DOHH2 (cell line): ENCODE measurements around the gene ODAD2.

Source experiments
- H3F3A ChIP-seq: fragments of 200-600 bp; sonication (generic), shearing (Covaris generic); 2 replicates; pipeline ENCODE4 v1.6.0; 2016; ENCODE audit warnings: antibody characterized with exemption, mild to moderate bottlenecking; ENCODE audit not compliant: control insufficient read depth, insufficient read depth
- H3K27ac ChIP-seq: fragments of 200-600 bp; sonication (generic); 2 replicates; pipeline ENCODE4 v1.5.1; 2014; ENCODE audit warnings: low read depth, mild to moderate bottlenecking, low read length, moderate library complexity
- H3K27me3 ChIP-seq: fragments of 200-600 bp; sonication (generic); 2 replicates; pipeline ENCODE4 v1.6.1; 2014; ENCODE audit warnings: mild to moderate bottlenecking, low read length, mixed read lengths; ENCODE audit not compliant: control insufficient read depth
- H3K36me3 ChIP-seq: fragments of 200-600 bp; sonication (generic); 2 replicates; pipeline ENCODE4 v1.6.1; 2014; ENCODE audit warnings: mild to moderate bottlenecking, low read length, moderate library complexity, mixed read lengths; ENCODE audit not compliant: control insufficient read depth
- H3K4me1 ChIP-seq: fragments of 200-600 bp; sonication (generic); 2 replicates; pipeline ENCODE4 v1.6.1; 2014; ENCODE audit warnings: mild to moderate bottlenecking, low read length, mixed read lengths; ENCODE audit not compliant: control insufficient read depth
- H3K4me2 ChIP-seq: fragments of 200-600 bp; sonication (generic); 2 replicates; pipeline ENCODE4 v1.6.0; 2014; ENCODE audit warnings: mild to moderate bottlenecking, low read length, moderate library complexity
- H3K4me3 ChIP-seq: fragments of 200-600 bp; sonication (generic); 2 replicates; pipeline ENCODE4 v1.5.1; 2014; ENCODE audit warnings: mild to moderate bottlenecking, low read length, mixed read lengths
- H3K79me2 ChIP-seq: fragments of 200-600 bp; sonication (generic); 2 replicates; pipeline ENCODE4 v1.6.1; 2014; ENCODE audit warnings: mild to moderate bottlenecking, low read length, mixed read lengths; ENCODE audit not compliant: control insufficient read depth
- H3K9me2 ChIP-seq: fragments of 200-600 bp; sonication (generic); replicated peaks from 2 replicates; pipeline ENCODE4 v1.6.1; 2014; ENCODE audit warnings: mild to moderate bottlenecking, low read length, mixed read lengths; ENCODE audit not compliant: control insufficient read depth
- H3K9me3 ChIP-seq: fragments of 200-600 bp; sonication (generic); 2 replicates; pipeline ENCODE4 v1.6.1; 2014; ENCODE audit warnings: antibody characterized with exemption, low read length, mixed read lengths; ENCODE audit not compliant: control insufficient read depth, insufficient read depth
- H4K20me1 ChIP-seq: fragments of 200-600 bp; sonication (generic); 2 replicates; pipeline ENCODE4 v1.6.0; 2014; ENCODE audit warnings: low read depth, mild to moderate bottlenecking, antibody characterized with exemption, low read length, moderate library complexity; ENCODE audit not compliant: control insufficient read depth, insufficient read depth
- CTCF ChIP-seq: fragments of 200-600 bp; sonication (generic); IDR thresholded peaks from one replicate; pipeline ENCODE4 v1.5.1; 2014; ENCODE audit warnings: antibody characterized with exemption, mild to moderate bottlenecking, low read depth, low read length; ENCODE audit not compliant: poor library complexity, severe bottlenecking
- EZH2phosphoT487 ChIP-seq: fragments of 200-600 bp; sonication (generic); IDR thresholded peaks from 2 replicates; pipeline ENCODE4 v1.6.1; 2017; ENCODE audit warnings: borderline replicate concordance, mild to moderate bottlenecking, antibody characterized with exemption, low read length, moderate library complexity, mixed read lengths

The ODAD2 gene

GRCh38 chr10:27819781-27820531 is 178.9 kb downstream of the ODAD2 start:
- H3K4me2 ChIP-seq: no peak overlapping the region
- H3K27ac ChIP-seq: no peak overlapping the region
- no peak overlapping the region for H3K4me3 ChIP-seq
- H4K20me1 ChIP-seq: no peaks in the 10 kb centered on the region
- no peaks in the 10 kb centered on the region for H3K4me1 ChIP-seq
- no peaks in the 10 kb centered on the region for H3F3A ChIP-seq
- no peak for TF ChIP-seq CTCF
- no peak for TF ChIP-seq EZH2phosphoT487
- H3K9me2 ChIP-seq: no peaks in the 10 kb centered on the region
- H3K9me3 ChIP-seq: no peaks in the 10 kb centered on the region
- H3K27me3 ChIP-seq: no peaks in the 10 kb centered on the region
- H3K79me2 ChIP-seq: no peaks in the 10 kb centered on the region
- no peaks in the 10 kb centered on the region for H3K36me3 ChIP-seq

GRCh38 chr10:27816320-27816719 is 182.6 kb downstream of the ODAD2 start:
- Histone ChIP-seq H4K20me1 (no peaks in the 10 kb centered on the region), H3K27me3 (no peaks in the 10 kb centered on the region), H3K27ac (no peak overlapping the region), H3K9me2 (no peaks in the 10 kb centered on the region), H3K4me3 (no peak overlapping the region), H3K9me3 (no peaks in the 10 kb centered on the region), H3K79me2 (no peaks in the 10 kb centered on the region), H3K4me2 (no peak overlapping the region), H3K36me3 (no peaks in the 10 kb centered on the region), H3F3A (no peaks in the 10 kb centered on the region), H3K4me1 (no peaks in the 10 kb centered on the region)
- TF ChIP-seq CTCF (no peak), EZH2phosphoT487 (no peak)

- H3K4me1 ChIP-seq: no peaks in the 10 kb centered on the region
- no peak overlapping the region for H3K27ac ChIP-seq
- H3F3A ChIP-seq: no peaks in the 10 kb centered on the region
- H3K4me2 ChIP-seq: no peak overlapping the region
- H3K9me2 ChIP-seq: no peaks in the 10 kb centered on the region
- no peaks in the 10 kb centered on the region for H3K9me3 ChIP-seq
- no peak for TF ChIP-seq CTCF
- TF ChIP-seq EZH2phosphoT487: no peak
- no peaks in the 10 kb centered on the region for H4K20me1 ChIP-seq
- no peak overlapping the region for H3K4me3 ChIP-seq
- H3K79me2 ChIP-seq: no peaks in the 10 kb centered on the region
- no peaks in the 10 kb centered on the region for H3K27me3 ChIP-seq
- no peaks in the 10 kb centered on the region for H3K36me3 ChIP-seq
These were observed 183.0 kb downstream of the ODAD2 start for GRCh38 chr10:27815846-27816245.

GRCh38 chr10:27815261-27815660 is 183.6 kb downstream of the ODAD2 start:
- no peaks in the 10 kb centered on the region for H3K9me2 ChIP-seq

More at GRCh38 chr10:27815261-27815660, 183.6 kb downstream of the ODAD2 start:
- H3K27ac ChIP-seq: no peak overlapping the region
- no peaks in the 10 kb centered on the region for H3K36me3 ChIP-seq
- no peaks in the 10 kb centered on the region for H3K4me1 ChIP-seq
- no peaks in the 10 kb centered on the region for H3K9me3 ChIP-seq
- no peaks in the 10 kb centered on the region for H4K20me1 ChIP-seq
- no peaks in the 10 kb centered on the region for H3K79me2 ChIP-seq
- no peak for TF ChIP-seq EZH2phosphoT487
- no peak for TF ChIP-seq CTCF
- H3K4me3 ChIP-seq: no peak overlapping the region
- H3F3A ChIP-seq: no peaks in the 10 kb centered on the region
- H3K27me3 ChIP-seq: no peaks in the 10 kb centered on the region
- no peak overlapping the region for H3K4me2 ChIP-seq
